Activated CD4-positive, alpha-beta T cell treated with anti-CD3 and anti-CD28 coated beads for 48 hours (primary cell): Measurements from ENCODE around the gene PLCL2.
A peak's percentile ranks its signal among the peaks of the same experiment; 100 is the strongest.

Source experiments
- DNase-seq: peaks from one replicate; pipeline ENCODE4 v3.0.0-alpha.2; 2020

Gene PLCL2

GRCh38 chr3:16896820-16897219 is 12.1 kb downstream of the PLCL2 start:
- DNase-seq, result no peak

- peak; percentile 51 for DNase-seq
Observed at GRCh38 chr3:16897254-16897926, 12.6 kb downstream of the PLCL2 start.

GRCh38 chr3:16898595-16899395 is 14.0 kb downstream of the PLCL2 start:
- no peak for DNase-seq

GRCh38 chr3:16899919-16900318 is 15.2 kb downstream of the PLCL2 start:
- no peak for DNase-seq

GRCh38 chr3:16900779-16901440 is 16.2 kb downstream of the PLCL2 start:
- no peak for DNase-seq

- DNase-seq, result no peak
Observed at GRCh38 chr3:16904423-16905417, 20.0 kb downstream of the PLCL2 start.

GRCh38 chr3:16905704-16906103 is 20.9 kb downstream of the PLCL2 start:
- no peak for DNase-seq

GRCh38 chr3:16906682-16907081 is 21.9 kb downstream of the PLCL2 start:
- no peak for DNase-seq

- no peak for DNase-seq
Observed at GRCh38 chr3:16907243-16907642, 22.5 kb downstream of the PLCL2 start.

- DNase-seq, result no peak
Observed at GRCh38 chr3:16908016-16908807, 23.5 kb downstream of the PLCL2 start.

- DNase-seq, result no peak
Observed at GRCh38 chr3:16908896-16909295, 24.1 kb downstream of the PLCL2 start.

GRCh38 chr3:16909802-16910201 is 25.0 kb downstream of the PLCL2 start:
- DNase-seq, result no peak

- DNase-seq, result no peak
Observed at GRCh38 chr3:16910207-16910606, 25.5 kb downstream of the PLCL2 start.

- no peak for DNase-seq
Observed at GRCh38 chr3:16911916-16912315, 27.2 kb downstream of the PLCL2 start.

- no peak for DNase-seq
Observed at GRCh38 chr3:16912400-16913263, 27.9 kb downstream of the PLCL2 start.

GRCh38 chr3:16913264-16913580 is 28.5 kb downstream of the PLCL2 start:
- no peak for DNase-seq

- peak; percentile 40 for DNase-seq
Observed at GRCh38 chr3:16916840-16917239, 32.1 kb downstream of the PLCL2 start.

- peak; percentile 24 for DNase-seq
Observed at GRCh38 chr3:16917256-16917935, 32.6 kb downstream of the PLCL2 start.

GRCh38 chr3:16917980-16918682 is 33.4 kb downstream of the PLCL2 start:
- DNase-seq, result no peak

GRCh38 chr3:16918683-16919025 is 33.9 kb downstream of the PLCL2 start:
- DNase-seq, result no peak
